HepG2 (cell line): ENCODE measurements around the gene NFE2L2. TPM values are rescaled to one million over a fixed set of nuclear protein-coding genes. Genes with fewer than 3 reads are reported as not detected.

ENCODE experiments used
- ELF1 ChIP-seq: sonication (generic); formaldehyde crosslinking; IDR thresholded peaks from 2 replicates; pipeline ENCODE4 v1.4.0; 2020; ENCODE audit warnings: missing genetic modification reagents
- FOXO1 ChIP-seq: sonication (generic); formaldehyde crosslinking; IDR thresholded peaks from 2 replicates; pipeline ENCODE4 v1.4.0; 2020; ENCODE audit warnings: missing genetic modification reagents
- GLI4 ChIP-seq: sonication (generic); formaldehyde crosslinking; IDR thresholded peaks from 2 replicates; pipeline ENCODE4 v1.5.1; 2020; ENCODE audit warnings: missing genetic modification reagents, mild to moderate bottlenecking, moderate library complexity, borderline replicate concordance
- KDM1A ChIP-seq: IDR thresholded peaks from 2 replicates; pipeline ENCODE4 v1.6.1; 2016; ENCODE audit warnings: missing compliant biosample characterization
- KDM4B ChIP-seq: sonication (generic); formaldehyde crosslinking; IDR thresholded peaks from 2 replicates; pipeline ENCODE4 v1.4.0; 2020; ENCODE audit warnings: missing genetic modification reagents
- MED1 ChIP-seq: sonication (generic); formaldehyde crosslinking; IDR thresholded peaks from 2 replicates; pipeline ENCODE4 v1.4.0; 2020; ENCODE audit warnings: missing genetic modification reagents
- MXD4 ChIP-seq: IDR thresholded peaks from 2 replicates; pipeline ENCODE4 v1.6.1; 2016; ENCODE audit warnings: mild to moderate bottlenecking, missing biosample characterization, missing genetic modification reagents
- NCOA2 ChIP-seq: sonication (generic); formaldehyde crosslinking; IDR thresholded peaks from 2 replicates; pipeline ENCODE4 v1.8.0; 2022; ENCODE audit warnings: inconsistent platforms
- PHF5A ChIP-seq: IDR thresholded peaks from one replicate; pipeline ENCODE4 v1.6.1; 2018; ENCODE audit warnings: low read depth, missing genetic modification reagents; ENCODE audit not compliant: unreplicated experiment
- PPARG ChIP-seq: conservative IDR thresholded peaks from 2 replicates; pipeline ENCODE4 v1.6.1; 2016; ENCODE audit warnings: missing biosample characterization, missing genetic modification reagents
- YEATS2 ChIP-seq: sonication (generic); formaldehyde crosslinking; IDR thresholded peaks from 2 replicates; pipeline ENCODE4 v1.4.0; 2020; ENCODE audit warnings: missing genetic modification reagents, borderline replicate concordance
- ZFY ChIP-seq: sonication (generic); formaldehyde crosslinking; IDR thresholded peaks from 2 replicates; pipeline ENCODE4 v1.4.0; 2020; ENCODE audit warnings: missing genetic modification reagents
- ZIK1 ChIP-seq: sonication (generic); formaldehyde crosslinking; IDR thresholded peaks from 2 replicates; pipeline ENCODE4 v1.5.0; 2020; ENCODE audit warnings: mild to moderate bottlenecking, low read depth, missing genetic modification reagents, borderline replicate concordance
- ZKSCAN8 ChIP-seq: IDR thresholded peaks from 2 replicates; pipeline ENCODE4 v1.6.1; 2016; ENCODE audit warnings: borderline replicate concordance, missing genetic modification reagents, missing compliant biosample characterization
- ZNF513 ChIP-seq: sonication (generic); formaldehyde crosslinking; conservative IDR thresholded peaks from 2 replicates; pipeline ENCODE4 v1.5.0; 2020; ENCODE audit warnings: missing genetic modification reagents
- ZNF574 ChIP-seq: sonication (generic); formaldehyde crosslinking; IDR thresholded peaks from 2 replicates; pipeline ENCODE4 v1.4.0; 2020; ENCODE audit warnings: missing genetic modification reagents
- ZNF644 ChIP-seq: IDR thresholded peaks from 2 replicates; pipeline ENCODE4 v1.6.1; 2016; ENCODE audit warnings: low read depth
- polyA plus RNA-seq, 8 experiments: library from polyadenylated mRNA; depleted of rRNA in 3 of 8; stranded (reverse) in 7 of 8; unstranded in 1 of 8; fragments of >200 nt; fragmentation: Illumina TruSeq in 4 of 8; extraction: Trizol in 4 of 8; gene quantifications; 2 replicates each; pipeline versions ENCODE4 v1.2.1 to v1.2.3, GENCODE V29; 2011 to 2016; ENCODE audit warnings: low read depth in 4 of 8, missing spikeins in 1 of 8, mixed read lengths in 1 of 8; ENCODE audit not compliant: insufficient read depth in 1 of 8
- total RNA-seq, 5 experiments: library from RNA; depleted of rRNA; stranded (reverse); fragments of >200 nt; fragmentation: Illumina TruSeq; extraction: Trizol; gene quantifications; 2 replicates each; pipeline ENCODE4 v1.2.3, GENCODE V29; 2016; ENCODE audit warnings: low read depth in 1 of 5
- TF ChIP-seq, protein P1 (sequence below): sonication (generic); formaldehyde crosslinking; IDR thresholded peaks from 2 replicates; pipeline ENCODE4 v1.5.1; 2020; ENCODE audit warnings: mild to moderate bottlenecking, missing genetic modification reagents, borderline replicate concordance

Gene NFE2L2
- total and polyA plus RNA-seq, 2 of the 13 experiments (the other 11 are each of a cell fraction or from before 2014, with no cell fraction given) = 84.6 to 215 TPM

GRCh38 chr2:177242121-177242987, 22.2 kb downstream of the NFE2L2 start (continued):
- TF ChIP-seq ZNF574 (no peak), ZFY (no peak), YEATS2 (peak; percentile 75; the same call in 1 of the 2 replicates), KDM1A (CRISPR knock-in tag) (peak; percentile 46; the same call in 1 of the 2 replicates), FOXO1 (CRISPR knock-in tag) (0 out of 2 replicates have a peak, but pooled peaks have one; percentile 34), NCOA2 (peak; percentile 80; the same call in 1 of the 2 replicates), ZNF644 (CRISPR knock-in tag) (peak; percentile 59), ZIK1 (CRISPR knock-in tag) (no peak), ELF1 (CRISPR knock-in tag) (peak; percentile 78), MED1 (CRISPR knock-in tag) (peak; percentile 36; the same call in 1 of the 2 replicates), GLI4 (CRISPR knock-in tag) (no peak), ZKSCAN8 (peak; percentile 21; the same call in 1 of the 2 replicates), PPARG (CRISPR knock-in tag) (0 out of 2 replicates have a peak, but pooled peaks have one; percentile 23), KDM4B (CRISPR knock-in tag) (0 out of 2 replicates have a peak, but pooled peaks have one; percentile 33), MXD4 (peak; percentile 31; the same call in 1 of the 2 replicates), PHF5A (CRISPR knock-in tag) (peak; percentile 8), ZNF513 (CRISPR knock-in tag) (no peak)
- TF ChIP-seq, protein P1, sequence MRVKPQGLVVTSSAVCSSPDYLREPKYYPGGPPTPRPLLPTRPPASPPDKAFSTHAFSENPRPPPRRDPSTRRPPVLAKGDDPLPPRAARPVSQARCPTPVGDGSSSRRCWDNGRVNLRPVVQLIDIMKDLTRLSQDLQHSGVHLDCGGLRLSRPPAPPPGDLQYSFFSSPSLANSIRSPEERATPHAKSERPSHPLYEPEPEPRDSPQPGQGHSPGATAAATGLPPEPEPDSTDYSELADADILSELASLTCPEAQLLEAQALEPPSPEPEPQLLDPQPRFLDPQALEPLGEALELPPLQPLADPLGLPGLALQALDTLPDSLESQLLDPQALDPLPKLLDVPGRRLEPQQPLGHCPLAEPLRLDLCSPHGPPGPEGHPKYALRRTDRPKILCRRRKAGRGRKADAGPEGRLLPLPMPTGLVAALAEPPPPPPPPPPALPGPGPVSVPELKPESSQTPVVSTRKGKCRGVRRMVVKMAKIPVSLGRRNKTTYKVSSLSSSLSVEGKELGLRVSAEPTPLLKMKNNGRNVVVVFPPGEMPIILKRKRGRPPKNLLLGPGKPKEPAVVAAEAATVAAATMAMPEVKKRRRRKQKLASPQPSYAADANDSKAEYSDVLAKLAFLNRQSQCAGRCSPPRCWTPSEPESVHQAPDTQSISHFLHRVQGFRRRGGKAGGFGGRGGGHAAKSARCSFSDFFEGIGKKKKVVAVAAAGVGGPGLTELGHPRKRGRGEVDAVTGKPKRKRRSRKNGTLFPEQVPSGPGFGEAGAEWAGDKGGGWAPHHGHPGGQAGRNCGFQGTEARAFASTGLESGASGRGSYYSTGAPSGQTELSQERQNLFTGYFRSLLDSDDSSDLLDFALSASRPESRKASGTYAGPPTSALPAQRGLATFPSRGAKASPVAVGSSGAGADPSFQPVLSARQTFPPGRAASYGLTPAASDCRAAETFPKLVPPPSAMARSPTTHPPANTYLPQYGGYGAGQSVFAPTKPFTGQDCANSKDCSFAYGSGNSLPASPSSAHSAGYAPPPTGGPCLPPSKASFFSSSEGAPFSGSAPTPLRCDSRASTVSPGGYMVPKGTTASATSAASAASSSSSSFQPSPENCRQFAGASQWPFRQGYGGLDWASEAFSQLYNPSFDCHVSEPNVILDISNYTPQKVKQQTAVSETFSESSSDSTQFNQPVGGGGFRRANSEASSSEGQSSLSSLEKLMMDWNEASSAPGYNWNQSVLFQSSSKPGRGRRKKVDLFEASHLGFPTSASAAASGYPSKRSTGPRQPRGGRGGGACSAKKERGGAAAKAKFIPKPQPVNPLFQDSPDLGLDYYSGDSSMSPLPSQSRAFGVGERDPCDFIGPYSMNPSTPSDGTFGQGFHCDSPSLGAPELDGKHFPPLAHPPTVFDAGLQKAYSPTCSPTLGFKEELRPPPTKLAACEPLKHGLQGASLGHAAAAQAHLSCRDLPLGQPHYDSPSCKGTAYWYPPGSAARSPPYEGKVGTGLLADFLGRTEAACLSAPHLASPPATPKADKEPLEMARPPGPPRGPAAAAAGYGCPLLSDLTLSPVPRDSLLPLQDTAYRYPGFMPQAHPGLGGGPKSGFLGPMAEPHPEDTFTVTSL (CRISPR knock-in tag) = peak; percentile 60; the same call in 1 of the 2 replicates
